Measurements from ENCODE around the gene GRK7. TPM values are rescaled to one million over a fixed set of nuclear protein-coding genes. Genes with fewer than 3 reads are reported as not detected.

GRK7 gene
- 0.20 and 0.30 TPM in 2 replicates for total RNA-seq (2014; rRNA removed; shearing (Covaris generic))

- H3K9me3 ChIP-seq (replicated peaks), result no peaks in the 10 kb centered on the region
- peaks cover 11% of the 10 kb centered on the region for H3K4me1 ChIP-seq
- H3K27me3 ChIP-seq, result no peaks in the 10 kb centered on the region
- H3K4me3 ChIP-seq, result no peak within 1 kb of the TSS
- DNase-seq, result no peak
- no peak within 1 kb of the TSS for H3K27ac ChIP-seq
- H3K36me3 ChIP-seq, result no peaks in the 10 kb centered on the region
These were observed at the start of gene GRK7 for GRCh38 chr3:141763088-141763750. Gene GRK7, plus strand, starts transcription at chr3:141763408. Its CDS starts 14,877 bp downstream, at chr3:141778285.

- H3K4me3 ChIP-seq, result no peak overlapping the region
- H3K36me3 ChIP-seq, result no peaks in the 10 kb centered on the region
- H3K4me1 ChIP-seq, result no peaks in the 10 kb centered on the region
- H3K27ac ChIP-seq, result no peak overlapping the region
- DNase-seq, result no peak
- H3K27me3 ChIP-seq, result no peaks in the 10 kb centered on the region
- H3K9me3 ChIP-seq (replicated peaks), result no peaks in the 10 kb centered on the region; the same call in 1 of the 2 replicates
These were observed 48.5 kb upstream of the GRK7 start for GRCh38 chr3:141714671-141715070.

- Histone ChIP-seq H3K27me3 (no peaks in the 10 kb centered on the region), H3K4me3 (no peak overlapping the region), H3K4me1 (no peaks in the 10 kb centered on the region), H3K36me3 (no peaks in the 10 kb centered on the region), H3K27ac (no peak overlapping the region), H3K9me3 (replicated peaks) (no peaks in the 10 kb centered on the region)
- DNase-seq, result no peak
These were observed 41.1 kb upstream of the GRK7 start for GRCh38 chr3:141722081-141722480.

GRCh38 chr3:141722648-141723047 is 40.6 kb upstream of the GRK7 start:
- Histone ChIP-seq H3K4me1 (no peaks in the 10 kb centered on the region), H3K27me3 (no peaks in the 10 kb centered on the region), H3K27ac (no peak overlapping the region), H3K4me3 (no peak overlapping the region), H3K36me3 (no peaks in the 10 kb centered on the region), H3K9me3 (replicated peaks) (no peaks in the 10 kb centered on the region)
- DNase-seq, result no peak

GRCh38 chr3:141723255-141723654 is 40.0 kb upstream of the GRK7 start:
- no peaks in the 10 kb centered on the region for H3K36me3 ChIP-seq
- H3K27ac ChIP-seq, result no peak overlapping the region
- H3K4me3 ChIP-seq, result no peak overlapping the region
- H3K9me3 ChIP-seq (replicated peaks), result no peaks in the 10 kb centered on the region
- no peaks in the 10 kb centered on the region for H3K27me3 ChIP-seq
- H3K4me1 ChIP-seq, result no peaks in the 10 kb centered on the region
- no peak for DNase-seq

- H3K36me3 ChIP-seq, result no peaks in the 10 kb centered on the region
- no peak for DNase-seq
- no peaks in the 10 kb centered on the region for H3K4me1 ChIP-seq
- no peak overlapping the region for H3K27ac ChIP-seq
- no peaks in the 10 kb centered on the region for H3K27me3 ChIP-seq
- H3K4me3 ChIP-seq, result no peak overlapping the region
- no peaks in the 10 kb centered on the region for H3K9me3 ChIP-seq (replicated peaks)
These were observed 39.0 kb upstream of the GRK7 start for GRCh38 chr3:141724186-141724585.

GRCh38 chr3:141725036-141725435 is 38.2 kb upstream of the GRK7 start:
- no peak for DNase-seq
- no peaks in the 10 kb centered on the region for H3K9me3 ChIP-seq (replicated peaks)
- H3K4me1 ChIP-seq, result no peaks in the 10 kb centered on the region
- H3K27me3 ChIP-seq, result no peaks in the 10 kb centered on the region
- H3K4me3 ChIP-seq, result no peak overlapping the region
- no peak overlapping the region for H3K27ac ChIP-seq
- no peaks in the 10 kb centered on the region for H3K36me3 ChIP-seq

GRCh38 chr3:141726483-141726882 is 36.7 kb upstream of the GRK7 start:
- Histone ChIP-seq H3K4me1 (no peaks in the 10 kb centered on the region), H3K27me3 (no peaks in the 10 kb centered on the region)

GRCh38 chr3:141728355-141728892 is 34.8 kb upstream of the GRK7 start:
- no peaks in the 10 kb centered on the region for H3K4me1 ChIP-seq
- H3K27me3 ChIP-seq, result no peaks in the 10 kb centered on the region
- no peak for DNase-seq
- H3K4me3 ChIP-seq, result no peak overlapping the region
- no peak overlapping the region for H3K27ac ChIP-seq
- no peaks in the 10 kb centered on the region for H3K9me3 ChIP-seq (replicated peaks)
- no peaks in the 10 kb centered on the region for H3K36me3 ChIP-seq

More at GRCh38 chr3:141726483-141726882, 36.7 kb upstream of the GRK7 start:
- no peaks in the 10 kb centered on the region for H3K9me3 ChIP-seq (replicated peaks)
- DNase-seq, result no peak
- no peak overlapping the region for H3K27ac ChIP-seq
- H3K36me3 ChIP-seq, result no peaks in the 10 kb centered on the region
- H3K4me3 ChIP-seq, result no peak overlapping the region

GRCh38 chr3:141729240-141729639 is 34.0 kb upstream of the GRK7 start:
- Histone ChIP-seq H3K4me1 (no peaks in the 10 kb centered on the region), H3K36me3 (no peaks in the 10 kb centered on the region), H3K27me3 (no peaks in the 10 kb centered on the region), H3K27ac (no peak overlapping the region), H3K4me3 (no peak overlapping the region), H3K9me3 (replicated peaks) (no peaks in the 10 kb centered on the region)
- DNase-seq, result no peak

- Histone ChIP-seq H3K4me3 (no peak overlapping the region), H3K27me3 (no peaks in the 10 kb centered on the region), H3K27ac (no peak overlapping the region), H3K9me3 (replicated peaks) (no peaks in the 10 kb centered on the region), H3K36me3 (no peaks in the 10 kb centered on the region), H3K4me1 (peaks cover 1% of the 10 kb centered on the region; the same call in 1 of the 2 replicates)
- DNase-seq, result no peak
These were observed 28.0 kb upstream of the GRK7 start for GRCh38 chr3:141735176-141735575.

- Histone ChIP-seq H3K4me3 (no peak overlapping the region), H3K4me1 (peaks cover 5% of the 10 kb centered on the region; the same call in 1 of the 2 replicates), H3K27me3 (no peaks in the 10 kb centered on the region), H3K27ac (no peak overlapping the region), H3K9me3 (replicated peaks) (no peaks in the 10 kb centered on the region), H3K36me3 (no peaks in the 10 kb centered on the region)
- no peak for DNase-seq
These were observed 27.3 kb upstream of the GRK7 start for GRCh38 chr3:141735770-141736465.

GRCh38 chr3:141737093-141737492 is 26.1 kb upstream of the GRK7 start:
- Histone ChIP-seq H3K4me1 (peaks cover 5% of the 10 kb centered on the region; the same call in 1 of the 2 replicates), H3K4me3 (no peak overlapping the region), H3K27me3 (no peaks in the 10 kb centered on the region), H3K36me3 (no peaks in the 10 kb centered on the region), H3K9me3 (replicated peaks) (no peaks in the 10 kb centered on the region), H3K27ac (no peak overlapping the region)
- no peak for DNase-seq

GRCh38 chr3:141737678-141738021 is 25.6 kb upstream of the GRK7 start:
- peak overlapping the region; percentile 93 for H3K4me3 ChIP-seq
- H3K27me3 ChIP-seq, result no peaks in the 10 kb centered on the region
- no peak for DNase-seq
- no peak overlapping the region; the same call in 1 of the 2 replicates for H3K27ac ChIP-seq
- no peaks in the 10 kb centered on the region for H3K9me3 ChIP-seq (replicated peaks)
- H3K36me3 ChIP-seq, result no peaks in the 10 kb centered on the region; the same call in 1 of the 2 replicates
- peaks cover 5% of the 10 kb centered on the region; the same call in 1 of the 2 replicates for H3K4me1 ChIP-seq

All from SJCRH30 (cell line).